ENCODE data around the gene POLE4. TPM values are rescaled to one million over a fixed set of nuclear protein-coding genes. Genes with fewer than 3 reads are reported as not detected.
A peak's percentile ranks its signal among the peaks of the same experiment; 100 is the strongest.

The POLE4 gene
- total RNA-seq, 1 donor from 2014 or later = 53.1 TPM

DNA sequence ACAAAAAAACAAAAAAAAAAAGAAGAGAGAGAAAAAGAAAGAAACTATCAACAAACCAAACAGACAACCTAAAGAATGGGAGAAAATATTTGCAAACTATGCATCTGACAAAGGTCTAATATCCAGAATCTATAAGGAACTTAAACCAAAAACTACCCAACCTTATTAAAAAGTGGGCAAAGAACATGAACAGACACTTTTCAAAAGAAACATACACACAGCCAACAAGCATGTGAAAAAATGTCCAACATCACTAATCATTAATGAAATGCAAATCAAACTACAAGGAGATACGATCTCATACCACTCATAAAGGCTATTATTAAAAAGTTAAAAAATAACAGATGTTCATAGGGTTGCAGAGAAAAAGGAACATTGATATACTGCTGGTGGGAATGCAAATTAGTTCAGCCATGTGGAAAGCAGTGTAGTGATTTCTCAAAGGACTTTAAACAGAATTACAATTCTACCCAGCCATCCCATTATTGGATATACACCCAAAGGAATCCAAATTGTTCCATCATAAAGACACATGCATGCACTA is 7.2 kb upstream of the POLE4 start:
- intact Hi-C loops (cut with micrococcal nuclease) = no loop called here
- Mint-ChIP-seq H3K4me1 (peaks cover 18% of the 10 kb centered on the region), H3K27ac (no peak overlapping the region), H3K36me3 (ENCODE audit: low read depth) (peaks cover 19% of the 10 kb centered on the region), H3K9me3 (peaks cover 6% of the 10 kb centered on the region), H3K27me3 (no peaks in the 10 kb centered on the region), H3K4me3 (no peak overlapping the region)
- no peak for DNase-seq

GRCh38 chr2:74952575-74952974 is 5.9 kb upstream of the POLE4 start:
- no peak overlapping the region for H3K4me3 Mint-ChIP-seq
- H3K4me1 Mint-ChIP-seq = peaks cover 19% of the 10 kb centered on the region
- DNase-seq = no peak
- intact Hi-C loops (cut with micrococcal nuclease) = no loop called here
- H3K9me3 Mint-ChIP-seq = peaks cover 8% of the 10 kb centered on the region
- H3K27me3 Mint-ChIP-seq = no peaks in the 10 kb centered on the region
- H3K27ac Mint-ChIP-seq = no peak overlapping the region
- peaks cover 20% of the 10 kb centered on the region for H3K36me3 Mint-ChIP-seq (ENCODE audit: low read depth)

DNA sequence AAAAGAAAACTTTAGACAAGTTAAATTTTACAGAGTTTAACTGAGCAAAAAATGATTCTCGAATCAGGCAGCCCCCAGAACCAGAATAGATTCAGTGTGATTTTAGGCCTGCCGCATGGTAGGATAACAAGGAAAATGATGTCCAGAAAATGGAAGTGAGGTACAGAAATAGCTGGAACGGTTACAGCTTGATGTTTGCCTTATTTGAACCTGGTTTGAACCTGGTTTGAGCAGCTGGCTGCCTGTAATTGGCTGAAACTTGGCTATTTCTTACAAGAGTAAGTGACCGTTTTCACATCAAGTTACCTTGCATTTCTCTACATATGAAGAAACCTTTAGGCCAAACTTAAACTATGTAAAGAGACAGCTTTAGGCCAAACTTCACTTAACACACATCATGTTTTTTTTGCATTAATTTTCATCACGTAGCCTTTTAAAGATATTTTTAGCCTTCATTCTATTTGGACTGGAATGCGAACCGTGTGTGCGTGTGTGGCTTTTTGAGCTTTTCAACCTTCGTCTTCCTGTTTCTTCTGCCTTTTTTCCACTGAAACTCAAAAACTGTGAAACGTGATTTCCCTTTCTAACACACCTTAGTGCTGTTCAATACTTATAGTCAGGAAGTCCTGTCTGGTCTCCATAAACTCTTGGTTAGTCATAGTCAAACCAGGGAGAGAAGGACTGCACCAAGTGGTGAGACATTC is 4.5 kb upstream of the POLE4 start:
- Mint-ChIP-seq H3K4me3 (peak overlapping the region; percentile 2), H3K36me3 (ENCODE audit: low read depth) (peaks cover 24% of the 10 kb centered on the region)

GRCh38 chr2:74954500-74954874 is 4.0 kb upstream of the POLE4 start:
- peak overlapping the region; percentile 2 for H3K4me3 Mint-ChIP-seq
- peak overlapping the region; percentile 0 for H3K27ac Mint-ChIP-seq
- DNase-seq = no peak
- peaks cover 8% of the 10 kb centered on the region for H3K9me3 Mint-ChIP-seq
- no peaks in the 10 kb centered on the region for H3K27me3 Mint-ChIP-seq
- H3K4me1 Mint-ChIP-seq = peaks cover 31% of the 10 kb centered on the region
- peaks cover 25% of the 10 kb centered on the region for H3K36me3 Mint-ChIP-seq (ENCODE audit: low read depth)
- intact Hi-C loops (cut with micrococcal nuclease) = loop anchor here (1.0 kb wide), 1 partner anchor 8 kb away; no protein-coding TSS in a partner anchor

More for the DNA sequence above, 4.5 kb upstream of the POLE4 start:
- Mint-ChIP-seq H3K27me3 (no peaks in the 10 kb centered on the region), H3K4me1 (peaks cover 26% of the 10 kb centered on the region), H3K9me3 (peaks cover 8% of the 10 kb centered on the region), H3K27ac (peak overlapping the region; percentile 0)
- DNase-seq = no peak
- intact Hi-C loops (cut with micrococcal nuclease) = loop anchor here (1.0 kb wide), 1 partner anchor 8 kb away; no protein-coding TSS in a partner anchor

GRCh38 chr2:74957886-74958273 is 563 bp upstream of the POLE4 start:
- intact Hi-C loops (cut with micrococcal nuclease) = loop anchor here (1.0 to 2.0 kb wide), 4 partner anchors 123 to 753 kb away; partner anchors contain the start of genes AUP1, GCFC2, HTRA2 and MRPL19
- H3K4me1 Mint-ChIP-seq = peaks cover 49% of the 10 kb centered on the region
- peaks cover 10% of the 10 kb centered on the region for H3K9me3 Mint-ChIP-seq
- H3K4me3 Mint-ChIP-seq = peak overlapping the region; percentile 82
- no peak for DNase-seq
- H3K36me3 Mint-ChIP-seq (ENCODE audit: low read depth) = peaks cover 46% of the 10 kb centered on the region
- peak overlapping the region; percentile 86 for H3K27ac Mint-ChIP-seq
- H3K27me3 Mint-ChIP-seq = no peaks in the 10 kb centered on the region

GRCh38 chr2:74959106-74959751 is 786 bp downstream of the POLE4 start:
- Mint-ChIP-seq H3K36me3 (ENCODE audit: low read depth) (peaks cover 50% of the 10 kb centered on the region), H3K4me1 (peaks cover 47% of the 10 kb centered on the region), H3K27me3 (no peaks in the 10 kb centered on the region), H3K4me3 (peak overlapping the region; percentile 82), H3K27ac (peak overlapping the region; percentile 86), H3K9me3 (peaks cover 12% of the 10 kb centered on the region)
- DNase-seq = no peak
- intact Hi-C loops (cut with micrococcal nuclease) = loop anchor here (2.0 kb wide), 2 partner anchors 688 to 752 kb away; partner anchors contain the start of genes GCFC2 and MRPL19

- Mint-ChIP-seq H3K4me1 (peaks cover 17% of the 10 kb centered on the region), H3K9me3 (peaks cover 10% of the 10 kb centered on the region), H3K27ac (no peak overlapping the region), H3K36me3 (ENCODE audit: low read depth) (peaks cover 54% of the 10 kb centered on the region), H3K4me3 (peak overlapping the region; percentile 1), H3K27me3 (no peaks in the 10 kb centered on the region)
- intact Hi-C loops (cut with micrococcal nuclease) = no loop called here
- DNase-seq = no peak
Observed at GRCh38 chr2:74966887-74967286, 8.4 kb downstream of the POLE4 start.

DNA sequence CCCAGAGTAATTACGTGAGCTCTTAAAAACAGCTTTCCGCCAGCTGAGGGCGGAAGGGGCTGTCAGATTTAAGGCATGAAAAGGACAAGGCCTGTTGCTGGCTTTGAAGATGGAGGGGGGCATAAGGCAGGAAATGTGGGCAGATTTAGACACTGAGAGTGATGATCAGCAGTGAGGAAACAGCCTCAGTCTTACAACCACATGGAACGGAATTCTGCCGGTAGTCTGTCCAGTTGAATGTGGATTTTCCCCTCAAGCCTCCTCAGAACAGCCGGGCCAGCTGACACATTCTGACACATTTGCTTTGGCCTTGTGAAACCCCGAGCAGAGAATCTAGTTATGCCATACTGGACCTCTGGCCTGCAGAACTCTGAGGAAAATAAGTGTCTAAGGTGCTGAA is 16.6 kb downstream of the POLE4 start:
- H3K27ac Mint-ChIP-seq = no peak overlapping the region
- DNase-seq = no peak
- H3K36me3 Mint-ChIP-seq (ENCODE audit: low read depth) = peaks cover 5% of the 10 kb centered on the region
- H3K9me3 Mint-ChIP-seq = no peaks in the 10 kb centered on the region
- intact Hi-C loops (cut with micrococcal nuclease) = no loop called here
- H3K4me1 Mint-ChIP-seq = no peaks in the 10 kb centered on the region
- no peak overlapping the region for H3K4me3 Mint-ChIP-seq
- no peaks in the 10 kb centered on the region for H3K27me3 Mint-ChIP-seq

GRCh38 chr2:74979844-74980243 is 21.4 kb downstream of the POLE4 start:
- intact Hi-C loops (cut with micrococcal nuclease) = no loop called here
- Mint-ChIP-seq H3K9me3 (no peaks in the 10 kb centered on the region), H3K4me1 (no peaks in the 10 kb centered on the region), H3K27me3 (no peaks in the 10 kb centered on the region), H3K36me3 (ENCODE audit: low read depth) (no peaks in the 10 kb centered on the region), H3K4me3 (no peak overlapping the region), H3K27ac (no peak overlapping the region)
- DNase-seq = no peak

DNA sequence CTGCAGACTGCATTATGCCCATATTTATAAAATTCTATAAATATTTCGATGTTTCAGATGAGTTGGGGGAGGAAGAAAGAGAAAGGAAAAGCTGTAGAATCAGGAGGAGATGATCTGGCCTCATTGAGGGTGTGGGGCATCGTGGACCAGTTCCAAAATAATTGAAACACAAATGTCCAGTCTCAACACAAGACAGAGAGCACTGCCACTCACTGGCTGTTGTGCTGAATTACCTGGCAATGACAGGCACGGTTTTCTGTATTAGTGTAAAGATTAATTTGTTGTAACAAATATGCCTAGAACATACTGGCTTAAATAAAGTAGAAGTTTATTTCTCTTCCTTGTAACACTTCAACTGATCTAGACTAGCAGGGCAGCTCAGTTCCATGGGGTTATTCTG is 24.1 kb downstream of the POLE4 start:
- Mint-ChIP-seq H3K4me3 (no peak overlapping the region), H3K27ac (no peak overlapping the region), H3K9me3 (no peaks in the 10 kb centered on the region), H3K4me1 (no peaks in the 10 kb centered on the region), H3K36me3 (ENCODE audit: low read depth) (peaks cover 2% of the 10 kb centered on the region), H3K27me3 (no peaks in the 10 kb centered on the region)
- no peak for DNase-seq
- intact Hi-C loops (cut with micrococcal nuclease) = no loop called here

DNA sequence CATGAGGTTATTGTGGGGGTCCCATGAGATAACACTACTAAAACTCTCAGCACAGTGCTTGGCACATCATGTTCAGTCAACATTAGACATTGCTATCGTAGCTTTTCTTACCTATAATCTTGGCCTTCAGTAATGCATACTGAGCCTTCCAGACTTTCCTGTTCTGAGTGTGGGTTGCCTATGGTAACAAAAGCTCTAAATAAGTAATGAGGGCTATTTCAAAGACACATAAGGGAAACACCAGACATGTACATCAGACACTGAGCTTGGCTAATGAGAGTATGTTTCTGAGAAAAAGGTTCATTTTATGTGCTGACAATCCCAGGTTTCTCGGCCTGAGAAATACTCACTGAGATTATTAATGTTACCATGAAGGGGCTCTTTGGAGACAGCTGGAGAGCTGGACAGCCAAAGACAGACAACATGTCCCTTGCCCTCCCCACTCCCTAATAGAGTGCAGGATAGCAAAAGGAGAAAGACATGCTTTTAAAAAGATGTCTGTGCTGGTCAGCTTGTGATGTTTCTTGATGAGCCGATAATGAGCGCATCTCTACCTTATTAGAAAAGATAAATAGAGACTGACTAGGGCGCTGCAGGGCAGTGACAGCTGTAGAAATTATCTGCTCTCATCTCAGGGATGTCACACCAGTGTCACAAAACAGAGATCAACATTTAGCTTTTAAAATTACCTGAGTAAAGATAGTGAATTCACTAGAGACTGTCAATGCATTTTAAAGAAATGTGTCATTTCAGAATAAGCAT is 25.4 kb downstream of the POLE4 start:
- no peak overlapping the region for H3K4me3 Mint-ChIP-seq
- H3K27ac Mint-ChIP-seq = no peak overlapping the region
- H3K27me3 Mint-ChIP-seq = peaks cover 2% of the 10 kb centered on the region
- no peak for DNase-seq
- H3K9me3 Mint-ChIP-seq = peaks cover 2% of the 10 kb centered on the region
- no peaks in the 10 kb centered on the region for H3K4me1 Mint-ChIP-seq
- intact Hi-C loops (cut with micrococcal nuclease) = no loop called here
- peaks cover 2% of the 10 kb centered on the region for H3K36me3 Mint-ChIP-seq (ENCODE audit: low read depth)

DNA sequence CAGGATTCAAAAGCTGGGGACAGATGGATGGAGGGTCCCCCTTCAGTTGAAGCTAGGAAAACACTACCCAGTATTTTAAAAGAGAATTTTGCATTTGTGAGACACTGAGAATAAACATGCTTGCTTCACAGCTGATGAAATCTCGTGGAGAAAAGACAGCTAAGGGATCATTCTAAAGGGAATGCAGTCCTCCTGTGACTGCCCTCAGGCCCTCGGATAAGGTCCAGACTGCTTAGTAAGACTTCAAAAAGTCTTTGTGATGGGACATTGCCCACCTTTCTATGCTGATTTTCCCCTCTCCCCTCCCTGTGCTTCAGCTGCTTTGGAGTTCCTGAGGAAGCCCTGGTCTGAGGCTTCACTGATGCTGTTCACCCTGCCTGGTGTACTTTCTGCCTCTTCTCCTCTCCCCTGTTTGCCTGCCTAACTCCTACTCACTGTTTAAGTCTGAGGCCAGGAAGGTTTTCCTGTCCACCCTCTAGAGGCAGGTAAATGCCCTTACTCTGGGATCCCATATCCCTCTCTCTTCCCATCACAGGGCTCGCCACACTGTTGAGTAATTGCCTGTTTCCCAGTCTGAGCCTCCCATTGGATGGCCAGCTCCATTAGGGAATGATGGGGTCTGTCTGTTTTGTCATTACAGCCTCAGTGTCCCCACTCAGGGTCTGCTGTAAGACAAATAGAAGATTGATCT is 26.6 kb downstream of the POLE4 start:
- peaks cover 3% of the 10 kb centered on the region for H3K9me3 Mint-ChIP-seq
- H3K27me3 Mint-ChIP-seq = peaks cover 3% of the 10 kb centered on the region
- no peak for DNase-seq
- peaks cover 2% of the 10 kb centered on the region for H3K36me3 Mint-ChIP-seq (ENCODE audit: low read depth)
- H3K4me1 Mint-ChIP-seq = no peaks in the 10 kb centered on the region
- no peak overlapping the region for H3K4me3 Mint-ChIP-seq
- intact Hi-C loops (cut with micrococcal nuclease) = no loop called here
- no peak overlapping the region for H3K27ac Mint-ChIP-seq

GRCh38 chr2:74985978-74986609 is 27.7 kb downstream of the POLE4 start:
- intact Hi-C loops (cut with micrococcal nuclease) = no loop called here
- H3K4me3 Mint-ChIP-seq = no peak overlapping the region

More at GRCh38 chr2:74985978-74986609, 27.7 kb downstream of the POLE4 start:
- H3K27me3 Mint-ChIP-seq = peaks cover 3% of the 10 kb centered on the region
- peaks cover 3% of the 10 kb centered on the region for H3K9me3 Mint-ChIP-seq
- no peak for DNase-seq
- peaks cover 2% of the 10 kb centered on the region for H3K36me3 Mint-ChIP-seq (ENCODE audit: low read depth)
- no peaks in the 10 kb centered on the region for H3K4me1 Mint-ChIP-seq
- H3K27ac Mint-ChIP-seq = no peak overlapping the region
